ENCODE results near the gene PHF19.

The PHF19 gene

DNA sequence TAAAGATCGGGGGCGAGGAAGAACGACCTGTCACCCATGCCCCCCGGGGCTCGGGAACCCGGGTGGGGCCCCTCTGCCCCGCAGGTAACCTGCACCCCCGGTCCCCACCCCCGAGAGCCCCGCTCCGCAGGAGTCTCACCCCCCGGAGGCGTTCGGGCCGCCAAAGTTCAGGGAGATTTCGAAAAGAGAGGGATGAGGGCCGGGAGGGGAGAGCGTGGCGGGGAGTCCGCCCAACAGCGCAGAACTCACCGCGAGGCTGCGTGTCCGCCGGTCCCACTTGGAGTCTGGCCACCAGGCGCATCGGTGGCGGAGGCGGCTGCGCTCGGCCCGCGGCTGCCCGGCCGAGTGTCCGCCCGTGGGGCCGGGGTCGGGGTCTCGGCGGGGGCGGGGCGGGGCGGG, at the start of gene PHF19:
Gene PHF19 (minus strand): TSS at position 347 of the 399 bp plus-strand sequence. CDS start 2,447 bp downstream, outside the sequence.
- no peak for DNase-seq

DNA sequence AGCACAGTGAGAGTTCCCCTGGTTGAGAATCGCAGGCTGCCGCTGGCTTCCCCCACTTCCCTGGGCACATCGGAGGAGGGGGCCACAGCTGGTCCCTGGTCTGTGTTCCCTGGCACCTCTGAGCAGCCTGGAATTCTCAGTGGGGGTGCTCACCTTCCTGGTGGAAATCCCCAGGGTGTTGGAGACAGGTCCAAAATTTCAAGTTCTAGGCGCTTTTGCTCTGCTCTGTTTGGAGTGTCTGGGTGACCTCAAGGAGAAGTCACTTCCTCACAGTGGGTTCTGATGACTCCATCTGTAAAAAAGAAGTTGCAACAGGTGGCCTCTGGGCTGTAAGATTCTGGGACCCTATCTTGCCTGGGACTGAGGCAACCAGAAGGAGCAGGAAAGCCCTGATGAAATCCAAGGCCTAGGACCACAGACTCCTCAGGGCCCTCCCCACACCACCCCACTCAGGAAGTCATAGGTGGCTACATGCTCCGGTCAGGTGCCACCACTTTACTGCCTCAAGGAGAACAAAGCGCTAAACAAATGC, 49.5 kb upstream of the PHF19 start, which contains the start of gene TRAF1:
Gene TRAF1 (minus strand): TSS at position 400 of the 532 bp plus-strand sequence. CDS start 721 bp downstream, outside the sequence.
- no peak for DNase-seq

DNA sequence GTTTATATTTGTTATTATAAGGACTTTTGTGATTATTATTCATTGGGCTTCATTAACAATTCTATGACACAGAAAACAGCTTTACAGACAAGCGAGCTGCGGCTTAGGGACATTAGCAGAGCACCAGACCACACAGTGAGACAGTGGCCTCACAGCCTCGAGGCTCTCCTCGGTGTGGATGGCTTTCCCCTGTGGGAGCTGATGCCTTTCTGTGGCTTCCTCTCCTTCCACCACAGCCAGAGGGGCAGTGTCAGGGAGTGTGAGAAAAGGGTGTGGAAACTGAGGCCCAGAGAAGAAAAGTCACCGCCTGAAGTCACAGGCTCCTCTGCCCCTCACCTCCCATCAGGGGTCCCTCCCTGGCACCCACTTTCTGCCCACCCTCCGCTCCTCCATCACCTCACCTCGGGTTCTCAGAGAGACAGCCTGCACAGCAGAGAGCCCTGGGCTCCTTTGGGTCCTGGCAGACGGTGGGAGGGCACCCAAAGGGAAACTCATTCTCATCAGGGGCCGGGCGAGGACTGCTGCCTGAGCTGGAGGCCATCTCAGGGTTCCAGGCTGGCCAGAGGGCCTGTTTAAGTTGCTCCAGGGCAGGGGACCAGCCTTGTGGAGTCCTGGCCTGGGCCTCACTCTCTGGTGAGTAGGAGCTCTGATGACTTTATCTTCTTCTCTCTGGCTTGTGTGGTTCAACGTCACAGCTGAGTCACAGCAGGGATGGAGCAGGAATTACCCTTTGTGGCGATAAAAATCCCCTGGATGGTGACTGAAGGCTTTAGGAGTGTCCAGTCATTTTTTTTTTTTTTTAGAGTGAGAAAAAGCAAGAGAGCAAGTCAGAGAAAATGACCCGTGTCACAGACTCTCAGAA, 48.8 kb upstream of the PHF19 start:
- DNase-seq = no peak

DNA sequence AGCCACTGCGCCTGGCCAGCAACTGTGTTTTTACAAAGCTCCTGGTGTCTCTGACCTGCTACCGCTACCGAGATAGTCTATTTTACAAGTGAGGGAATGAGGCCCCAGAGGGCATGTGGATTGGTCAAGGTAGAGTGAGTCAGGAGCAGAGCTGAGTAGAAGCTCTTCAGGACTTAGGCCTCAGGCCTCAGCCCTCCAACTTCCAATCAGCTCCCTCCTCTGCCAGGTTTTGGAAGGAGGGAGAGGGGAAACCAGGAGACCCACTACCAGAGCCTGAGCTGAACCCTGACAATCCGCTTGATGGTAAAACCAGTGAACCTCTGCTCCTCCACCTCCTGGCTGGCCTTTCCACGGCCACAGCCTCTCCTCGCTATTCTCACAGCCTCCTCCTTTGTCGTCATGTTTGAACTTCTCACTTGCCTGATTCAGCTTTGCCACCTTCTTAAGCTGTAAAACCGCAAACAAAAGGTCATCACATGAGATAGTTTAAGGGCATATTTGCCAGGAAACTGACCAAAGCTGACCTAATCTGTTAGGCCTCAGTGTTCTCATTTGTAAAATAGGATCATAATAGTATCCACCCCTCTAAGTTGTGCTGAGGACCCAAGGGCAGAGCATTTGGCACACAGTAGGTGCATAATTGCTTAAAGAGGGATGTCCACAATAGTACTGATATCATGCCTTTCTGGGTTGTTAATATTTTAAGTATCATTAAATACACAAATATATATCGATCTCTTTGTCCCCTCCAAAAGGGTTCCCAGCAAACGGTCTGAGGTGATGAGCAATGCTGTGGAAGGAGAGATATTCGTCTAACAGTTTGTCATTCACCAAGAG, 47.9 kb upstream of the PHF19 start:
- no peak for DNase-seq

DNA sequence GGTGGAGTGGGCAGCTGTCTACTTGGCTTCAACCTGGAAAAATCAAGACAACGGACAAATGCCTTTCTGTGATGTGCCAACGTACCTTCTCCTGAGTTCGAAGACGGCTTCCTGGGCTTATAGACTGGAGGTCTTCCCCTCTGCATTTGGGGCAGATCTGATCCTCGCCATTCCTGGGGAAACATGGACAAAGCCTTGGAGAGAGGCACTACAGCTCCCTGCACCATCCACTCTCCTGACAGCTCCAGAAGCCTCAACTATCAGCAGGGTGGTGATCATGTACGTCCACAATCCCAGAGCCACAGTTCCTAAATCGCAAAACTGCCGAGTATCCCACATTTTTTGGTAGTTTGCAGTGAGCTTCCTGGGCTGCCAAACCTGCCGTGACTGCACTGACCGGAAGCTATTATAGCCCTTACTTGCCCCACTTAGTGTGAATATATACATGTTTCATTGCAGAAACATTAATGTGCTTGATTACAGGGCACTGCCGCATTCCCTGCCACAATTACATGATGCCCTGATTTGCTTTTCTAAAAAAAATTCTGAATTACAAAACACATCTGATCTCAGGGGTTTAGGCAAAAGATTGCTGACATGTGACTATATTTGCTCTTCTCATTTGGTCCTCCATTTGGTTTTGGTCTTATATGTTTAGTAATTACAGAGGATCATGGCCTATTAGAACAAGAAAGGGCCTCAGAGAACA, 46.8 kb upstream of the PHF19 start:
- DNase-seq = no peak

DNA sequence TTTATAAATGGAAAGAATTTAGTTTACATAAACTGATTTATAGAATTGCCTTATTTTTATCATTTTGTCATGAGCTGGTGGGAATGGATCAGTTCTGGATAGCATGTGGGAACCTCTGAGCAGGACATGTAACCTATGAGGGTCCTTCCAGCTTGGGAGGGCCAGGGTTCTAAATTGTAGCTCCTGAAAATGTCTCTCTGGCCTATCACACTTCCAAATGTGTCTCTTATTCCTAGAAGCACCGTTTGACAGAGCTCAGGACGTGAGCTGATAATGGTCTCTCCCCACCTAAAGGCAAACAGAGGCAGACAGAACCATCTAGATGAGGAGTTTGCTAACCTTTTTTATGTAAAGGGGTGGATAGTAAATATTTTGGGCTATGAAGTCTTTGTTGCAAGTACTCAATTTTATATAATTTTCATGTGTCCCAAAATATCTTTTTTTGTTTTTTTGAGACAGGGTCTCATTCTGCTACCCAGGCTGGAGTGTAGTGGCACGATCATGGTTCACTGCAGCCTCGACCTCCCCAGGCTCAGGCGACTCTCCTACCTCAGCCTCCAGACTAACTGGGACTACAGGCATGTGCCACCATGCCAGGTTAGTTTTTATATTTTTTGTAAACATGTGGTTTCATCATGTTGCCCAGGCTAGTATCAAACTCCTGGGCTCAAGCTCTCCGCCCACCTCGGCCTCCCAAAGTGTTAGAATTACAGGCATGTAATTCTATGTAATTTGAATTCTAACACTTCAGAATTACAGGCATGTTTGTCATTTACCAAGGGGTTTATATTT, 45.6 kb upstream of the PHF19 start:
- no peak for DNase-seq

DNA sequence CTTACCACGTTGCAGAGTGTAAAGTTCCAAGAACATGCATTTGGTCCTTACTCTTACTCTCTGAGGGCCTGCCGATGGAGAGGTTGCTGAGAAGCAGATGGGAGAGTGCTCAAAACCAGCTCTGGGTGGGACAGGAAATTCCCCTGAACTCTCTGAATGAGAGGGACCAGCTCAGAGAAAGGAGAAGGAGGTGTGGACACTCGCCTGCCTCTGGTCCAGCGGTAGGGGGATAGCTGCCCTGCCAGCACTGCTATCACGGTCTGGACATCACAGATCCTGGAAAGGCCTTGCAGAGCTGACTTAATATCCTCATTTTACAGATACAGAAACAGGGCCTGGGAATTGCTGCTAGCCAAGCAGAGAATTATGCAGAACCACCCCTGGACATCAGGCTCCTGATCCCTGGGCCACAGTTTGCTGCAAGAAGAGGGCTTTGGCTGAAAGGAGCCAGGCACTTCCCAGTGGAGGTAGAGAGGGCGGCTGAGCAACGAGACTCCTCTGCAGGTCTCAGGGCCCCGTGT, 44.7 kb upstream of the PHF19 start:
- no peak for DNase-seq

DNA sequence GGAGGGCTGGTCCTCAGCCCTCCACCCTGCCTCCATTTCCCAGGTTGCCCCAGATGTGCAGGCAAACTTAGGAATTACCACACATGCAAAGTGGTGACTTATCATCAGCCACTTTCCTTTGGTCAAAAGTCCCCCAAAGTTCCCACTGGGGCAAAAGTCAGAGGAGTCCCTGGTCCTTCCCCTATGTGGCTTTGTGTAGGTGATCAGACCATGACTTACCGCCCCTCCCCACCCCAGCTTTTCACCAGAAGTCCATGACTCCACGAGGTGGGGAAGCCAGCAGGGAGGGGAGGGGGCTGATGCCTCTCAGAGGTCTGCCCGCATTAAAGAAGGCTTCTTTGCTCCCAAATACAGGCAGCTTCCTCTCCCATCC, 43.8 kb upstream of the PHF19 start:
- no peak for DNase-seq

DNA sequence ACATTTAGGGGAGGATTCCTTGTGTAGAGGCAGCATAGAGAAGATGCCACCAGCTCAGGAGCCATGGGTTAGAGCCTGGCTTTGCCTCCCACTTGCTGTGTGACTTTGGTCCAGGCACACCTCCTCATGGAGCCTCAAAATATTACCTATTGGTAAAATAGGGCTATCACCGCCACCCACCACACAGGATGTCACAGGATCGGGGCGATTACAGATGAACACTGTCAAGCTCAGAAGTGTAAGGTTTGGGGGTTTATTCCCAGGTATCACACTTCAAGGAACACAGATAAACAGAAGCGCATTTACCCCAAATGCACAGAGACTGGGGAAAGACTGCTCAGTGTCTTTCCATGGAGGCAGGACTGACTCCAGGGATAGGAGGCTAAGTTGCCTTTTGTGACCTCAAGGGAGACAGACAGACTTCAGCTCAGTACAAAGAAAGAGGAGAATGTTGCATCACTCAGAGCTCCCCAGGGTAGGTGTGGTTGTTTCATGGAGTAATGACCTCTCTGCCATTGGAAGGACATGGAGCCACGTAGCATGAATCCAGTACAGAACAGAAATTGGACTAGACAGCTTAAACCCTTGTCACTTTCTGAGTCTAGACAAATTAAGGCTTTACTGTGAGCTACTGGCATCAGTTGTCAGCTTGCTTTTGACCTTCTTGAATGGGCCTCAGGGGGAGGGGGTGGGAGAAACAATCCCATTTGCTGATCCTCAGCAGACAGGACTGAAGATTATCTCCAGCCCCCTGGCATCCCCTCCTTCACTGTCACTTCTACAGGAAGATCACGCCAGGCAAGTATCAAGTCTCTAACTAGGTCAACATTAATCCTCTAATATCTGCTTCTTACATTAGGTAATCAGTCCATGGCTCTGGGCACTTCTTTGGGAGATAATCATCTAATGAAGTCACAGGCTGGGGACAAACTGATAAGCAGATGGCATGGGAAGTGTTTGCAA, 43.1 kb upstream of the PHF19 start:
- DNase-seq = no peak

DNA sequence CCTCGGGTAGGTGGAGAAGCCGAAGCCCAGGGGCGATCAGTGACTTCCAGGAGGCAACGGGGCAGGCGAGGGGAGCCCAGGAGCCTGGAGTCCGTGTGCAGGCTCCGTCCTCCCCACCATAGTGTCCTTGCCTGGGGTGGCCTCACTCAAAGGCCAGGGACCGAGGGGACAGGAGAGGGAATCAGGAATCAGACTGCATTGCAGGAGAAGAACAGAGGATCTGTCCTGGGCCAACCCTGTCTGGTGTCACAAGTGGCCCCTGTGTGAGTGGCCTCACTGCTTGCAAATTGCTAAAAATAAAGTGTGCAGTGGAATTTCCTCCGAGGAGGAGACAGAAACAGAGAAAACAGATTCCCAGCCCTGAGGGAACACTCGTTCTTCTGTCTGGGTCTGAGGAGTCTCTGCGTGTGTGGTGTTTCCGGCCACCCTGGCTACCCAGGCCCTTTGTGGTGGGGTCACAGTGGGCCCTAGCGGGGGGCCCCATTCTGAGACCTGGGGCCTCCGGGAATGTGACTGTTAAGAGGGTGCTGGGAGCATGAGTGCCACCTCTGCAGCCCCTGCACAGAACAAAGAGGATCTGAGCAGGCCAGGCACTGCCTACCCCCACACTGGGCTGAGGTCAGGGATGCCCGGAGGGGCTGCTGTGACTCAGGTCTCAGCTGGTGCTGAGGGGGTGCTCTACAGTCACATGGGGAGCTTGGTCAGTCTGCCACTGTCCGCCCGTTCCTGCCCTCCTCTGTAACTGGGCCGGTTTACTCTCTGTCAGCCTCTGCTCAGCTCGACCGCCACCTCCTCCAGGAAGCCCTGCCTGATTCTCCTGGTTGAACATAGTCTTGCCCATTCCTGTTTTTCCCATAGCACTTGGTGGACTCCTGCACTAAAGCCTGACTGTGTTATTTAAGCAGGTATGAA, 42.2 kb upstream of the PHF19 start:
- no peak for DNase-seq

DNA sequence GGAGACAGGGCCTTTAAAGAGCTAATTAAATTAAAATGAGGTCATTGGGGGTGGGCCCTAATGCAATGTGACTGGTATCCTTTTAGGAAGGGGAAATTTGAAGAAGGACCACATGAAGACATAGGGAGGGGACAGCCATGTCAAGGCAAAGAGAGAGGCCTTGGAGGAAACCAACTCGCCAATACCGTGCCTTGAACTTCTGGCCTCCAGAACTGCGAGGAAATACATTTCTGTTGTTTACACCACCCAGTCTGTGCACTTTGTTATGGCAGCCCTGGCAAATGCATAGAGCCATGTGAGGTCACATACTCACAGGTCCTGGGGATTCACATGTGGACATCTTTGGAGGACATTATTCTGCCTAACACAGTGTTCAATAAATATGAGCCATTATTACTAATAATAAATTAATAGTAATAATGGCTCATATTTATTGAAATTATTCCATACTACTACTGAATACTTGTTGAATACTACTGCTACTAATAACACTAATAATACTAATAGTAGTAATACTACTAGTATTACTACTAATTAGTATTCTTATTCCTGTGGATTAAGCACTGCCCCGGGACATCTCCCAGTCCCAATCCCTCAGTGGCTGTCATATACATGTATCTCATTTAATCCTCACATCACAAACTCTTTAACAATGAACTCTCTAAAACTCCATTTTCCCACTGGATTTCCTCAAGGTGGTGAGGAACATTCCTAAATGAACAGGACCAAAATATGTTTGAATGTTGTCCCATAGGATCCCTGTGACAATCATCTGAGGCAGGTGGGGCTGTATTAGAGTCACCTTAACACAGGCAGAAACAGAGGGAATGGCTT, 41.2 kb upstream of the PHF19 start:
- DNase-seq = no peak

DNA sequence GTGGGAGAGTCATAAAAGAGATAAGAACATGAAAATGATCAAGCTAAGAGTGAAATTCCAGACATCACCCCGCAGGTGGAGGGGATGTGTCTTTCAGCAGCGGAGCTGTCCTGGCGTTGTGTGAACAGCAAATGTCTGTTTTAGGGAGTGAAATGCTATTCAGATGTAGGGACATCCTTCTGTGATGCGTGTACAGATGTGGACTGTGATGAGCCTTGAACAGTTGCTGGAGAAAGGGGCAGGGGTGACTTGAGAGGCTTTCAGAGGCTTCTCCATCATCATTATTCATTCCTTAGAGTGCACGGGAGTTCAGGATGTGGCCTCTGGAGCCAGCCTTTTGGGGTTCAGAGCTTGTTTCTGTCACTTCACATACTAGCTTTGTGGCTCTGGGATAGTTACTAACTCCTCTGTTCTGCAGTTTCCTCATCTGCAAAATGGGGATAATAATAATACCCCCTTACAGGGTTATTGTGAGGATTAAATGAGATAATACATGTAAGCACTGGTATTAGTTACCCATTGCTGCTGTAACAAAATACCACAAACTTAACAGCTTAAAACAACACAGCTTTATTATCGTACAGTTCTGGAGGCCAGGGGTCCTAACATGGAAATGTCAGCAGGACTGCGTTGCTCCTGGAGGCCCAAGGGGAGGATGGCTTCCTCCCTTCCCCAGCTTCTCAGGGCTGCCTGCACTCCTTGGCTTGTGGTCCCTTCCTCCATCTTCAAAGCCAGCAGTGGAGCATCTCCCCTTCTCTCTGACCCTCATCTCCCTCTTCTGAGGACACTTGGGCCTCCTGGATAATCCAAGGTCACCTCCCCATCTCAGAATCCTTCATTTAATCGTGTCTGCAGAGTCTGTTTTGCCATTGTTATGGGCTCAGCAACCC, 40.2 kb upstream of the PHF19 start:
- DNase-seq = no peak

DNA sequence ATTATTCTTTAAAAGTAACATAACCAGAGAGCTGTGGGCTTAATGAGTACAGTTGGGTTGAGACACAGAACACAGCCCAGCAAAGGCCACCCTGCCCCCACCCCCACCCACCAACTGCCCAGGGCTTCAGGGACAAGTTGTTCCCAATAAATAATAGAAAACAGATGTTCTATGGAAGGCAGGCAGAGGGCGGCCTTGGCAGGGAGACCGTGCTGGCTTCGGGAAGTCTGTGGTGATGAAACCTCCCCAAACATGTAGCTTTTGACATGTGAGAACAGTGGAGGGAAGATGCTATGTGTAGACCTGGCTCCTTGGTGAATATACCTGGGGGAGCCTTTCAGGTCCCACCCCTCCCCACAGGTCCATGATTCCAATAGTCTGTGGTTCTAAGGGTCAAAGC, 39.6 kb upstream of the PHF19 start:
- no peak for DNase-seq

DNA sequence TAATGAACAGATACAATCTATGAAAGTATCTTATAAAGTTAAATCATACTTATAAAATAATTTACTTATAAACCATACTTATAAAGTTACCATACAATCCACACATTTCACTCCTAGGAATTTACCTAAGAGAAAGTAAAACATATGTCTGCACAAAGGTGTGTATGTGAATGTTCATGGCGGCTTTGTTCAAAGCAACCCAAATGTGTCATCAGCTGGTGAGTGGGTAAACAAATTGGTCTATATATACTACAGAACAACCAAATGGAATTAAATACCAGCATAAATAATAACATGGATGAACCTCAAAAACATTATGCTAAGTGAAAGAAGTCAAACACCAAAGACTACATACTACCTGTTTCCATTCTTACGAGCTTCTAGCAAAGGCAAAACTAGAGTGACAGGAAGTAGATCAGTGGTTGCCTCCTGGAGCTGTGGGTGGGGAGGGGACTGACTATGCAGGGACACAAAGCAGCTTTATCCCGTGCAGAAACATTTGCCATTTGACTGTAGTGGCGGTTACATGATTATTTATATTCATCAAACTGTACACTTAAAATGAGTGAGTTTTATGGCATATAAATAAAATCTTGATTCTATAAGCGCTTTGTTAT, 39.0 kb upstream of the PHF19 start:
- DNase-seq = no peak

DNA sequence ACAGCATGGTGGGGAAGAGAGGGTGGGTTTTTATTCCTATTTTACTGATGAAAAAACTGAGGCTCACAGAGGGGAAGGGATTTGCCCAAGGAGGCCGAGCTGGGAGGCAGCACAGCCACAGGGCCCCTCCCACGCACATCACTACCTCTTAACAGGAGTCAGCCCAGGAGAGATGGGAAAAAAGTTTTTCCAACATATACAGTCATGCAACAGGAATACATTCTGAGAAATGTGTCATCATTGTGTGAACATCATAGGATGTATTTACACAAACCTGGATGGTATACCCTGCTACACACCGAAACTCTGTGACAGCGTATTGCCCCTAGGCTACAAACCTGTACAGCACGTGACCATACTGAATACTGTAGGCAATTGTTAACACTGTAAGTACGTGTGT, 38.0 kb upstream of the PHF19 start:
- DNase-seq = no peak

DNA sequence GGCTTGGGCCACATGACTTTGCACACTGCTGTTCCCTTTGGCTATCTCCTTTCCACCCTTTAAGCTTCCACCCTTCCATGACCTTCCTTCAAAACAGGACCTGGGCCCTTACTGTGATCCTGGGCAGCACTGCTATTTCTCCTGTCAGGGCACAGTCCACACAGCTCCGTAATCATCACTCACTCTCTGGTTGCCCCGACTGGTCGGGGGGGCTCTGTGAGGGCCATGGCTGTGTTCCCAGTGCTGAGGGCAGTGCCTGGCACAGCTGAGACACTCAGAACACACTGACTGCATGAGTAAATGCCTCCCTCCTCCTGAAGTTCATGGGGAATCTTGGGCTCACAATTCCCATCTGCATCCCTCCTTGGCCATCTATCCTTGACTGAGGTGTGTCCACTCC, 37.4 kb upstream of the PHF19 start:
- DNase-seq = no peak

DNA sequence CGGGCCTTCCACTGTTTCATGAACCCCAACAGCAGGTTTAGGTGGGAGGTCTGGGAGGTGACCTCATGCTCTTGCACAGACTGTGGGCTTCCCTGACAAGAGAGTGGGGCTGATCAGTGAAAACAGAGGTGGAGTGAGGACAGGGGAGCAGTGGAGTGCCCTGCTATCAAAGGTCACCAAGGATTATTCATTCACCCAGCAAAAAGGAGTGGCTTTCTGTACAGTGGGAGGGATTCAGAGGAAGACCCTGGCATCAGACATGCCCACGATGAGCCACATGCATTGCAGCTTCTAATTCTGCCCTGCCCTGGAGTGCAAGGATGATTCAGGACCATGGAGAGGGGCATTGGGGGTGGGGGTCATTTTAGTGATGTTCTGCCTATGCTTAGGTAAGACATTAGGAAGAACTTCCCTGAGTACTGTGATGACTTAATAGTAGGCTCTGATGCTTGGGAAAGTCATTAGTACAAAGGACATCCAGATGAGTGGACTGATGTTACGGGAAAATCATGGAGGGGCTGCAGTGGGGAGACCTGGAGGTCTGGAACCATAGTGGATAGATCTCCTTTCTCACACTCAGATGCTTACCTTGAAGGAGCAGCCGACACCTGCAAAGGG, 36.8 kb upstream of the PHF19 start:
- no peak for DNase-seq
